ENCODE results near the gene HPRT1.

The HPRT1 gene

DNA sequence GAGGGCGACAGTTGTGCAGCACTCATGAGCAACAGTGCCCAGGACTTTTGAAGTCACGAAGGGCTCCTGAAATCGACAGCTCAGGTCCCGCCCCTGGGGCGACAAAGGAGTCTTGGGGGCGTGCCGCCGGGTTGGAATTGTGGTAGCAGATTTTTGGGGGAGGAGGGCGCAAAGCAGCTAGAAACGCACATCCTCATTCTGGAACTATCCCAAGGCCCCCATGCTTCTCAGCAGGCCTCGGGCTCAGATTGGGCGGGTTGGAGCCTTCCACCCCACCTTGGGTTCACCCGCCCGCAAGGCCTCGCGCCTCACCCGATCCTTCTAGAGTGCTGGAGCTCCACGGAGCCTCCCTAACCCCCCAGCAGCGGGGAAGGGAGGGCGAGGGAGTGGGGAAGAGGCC lies 85.5 kb downstream of the HPRT1 start:
- DNase-seq = no peak

DNA sequence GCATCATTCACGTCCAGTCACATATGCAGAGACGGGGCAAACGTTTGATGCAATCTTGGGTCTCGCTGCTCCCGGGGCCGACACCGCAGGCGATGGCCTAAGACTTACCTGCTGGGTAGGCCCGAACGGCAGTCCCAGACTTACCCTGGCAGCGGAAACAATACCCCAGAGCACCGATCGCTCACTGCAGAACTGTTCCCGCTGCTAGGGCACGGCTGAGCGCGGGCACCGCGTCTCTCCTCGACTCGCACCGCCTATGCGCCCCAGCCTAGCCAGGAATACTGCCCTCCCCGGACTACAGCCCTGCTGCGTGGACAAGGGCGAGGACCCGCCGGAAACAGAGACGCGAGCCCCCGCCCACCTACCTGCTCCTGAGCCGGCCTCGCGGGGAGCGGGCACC lies 86.2 kb downstream of the HPRT1 start:
- no peak for DNase-seq

DNA sequence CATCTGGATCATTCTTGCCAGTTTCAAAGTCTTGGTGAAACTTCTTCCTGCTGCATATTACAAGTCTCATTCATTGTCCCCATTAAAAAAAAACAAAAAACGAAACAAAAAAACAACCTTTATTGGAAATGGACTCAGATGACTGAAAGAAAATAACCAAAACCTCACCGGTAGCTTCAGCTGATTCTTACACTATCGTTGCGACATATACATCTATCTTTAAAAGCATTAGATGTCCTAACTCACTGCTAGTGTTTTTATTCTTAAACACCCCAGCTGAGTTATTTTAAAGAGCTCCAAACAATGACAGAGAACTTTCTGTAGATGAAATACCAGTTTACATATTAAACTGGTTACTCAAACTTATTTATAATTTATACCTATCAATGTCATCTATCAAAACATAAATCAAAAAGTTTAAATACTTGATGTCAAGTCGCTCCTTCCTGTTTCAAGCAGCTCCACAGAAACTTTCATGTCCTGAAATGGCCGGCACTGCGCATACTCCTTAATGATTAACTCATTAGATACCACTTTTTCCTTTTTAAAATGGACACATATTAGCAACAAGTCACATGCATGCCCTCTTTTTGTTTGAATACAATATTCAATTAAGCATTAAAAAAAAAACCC lies 87.2 kb downstream of the HPRT1 start:
- DNase-seq = no peak

GRCh38 chrX:134548257-134549201 lies 88.6 kb downstream of the HPRT1 start:
- no peak for DNase-seq

All from DMS153 (cell line).